NB4 (cell line): ENCODE data around the gene ASTN1.

Source experiments
- DNase-seq: peaks from one replicate; pipeline ENCODE4 v3.0.0; 2010; ENCODE audit warnings: low read depth
- H3K4me3 ChIP-seq: one replicate; pipeline ENCODE4 v1.5.1; 2011; ENCODE audit warnings: mild to moderate bottlenecking, low read depth, low read length, moderate library complexity
- CTCF ChIP-seq: IDR thresholded peaks from one replicate; pipeline ENCODE4 v1.5.1; 2012; ENCODE audit warnings: low read depth, low read length
- MYC ChIP-seq: IDR thresholded peaks from 2 replicates; pipeline ENCODE4 v1.6.1; 2011; ENCODE audit warnings: low read depth, low read length
- POLR2A ChIP-seq: IDR thresholded peaks from 2 replicates; pipeline ENCODE4 v1.6.1; 2011; ENCODE audit warnings: mild to moderate bottlenecking; ENCODE audit not compliant: insufficient read length; ENCODE audit errors: extremely low read depth
- TF ChIP-seq, protein P1 (sequence below): IDR thresholded peaks from 2 replicates; pipeline ENCODE4 v1.6.1; 2011; ENCODE audit warnings: low read depth, low read length

Gene ASTN1

DNA sequence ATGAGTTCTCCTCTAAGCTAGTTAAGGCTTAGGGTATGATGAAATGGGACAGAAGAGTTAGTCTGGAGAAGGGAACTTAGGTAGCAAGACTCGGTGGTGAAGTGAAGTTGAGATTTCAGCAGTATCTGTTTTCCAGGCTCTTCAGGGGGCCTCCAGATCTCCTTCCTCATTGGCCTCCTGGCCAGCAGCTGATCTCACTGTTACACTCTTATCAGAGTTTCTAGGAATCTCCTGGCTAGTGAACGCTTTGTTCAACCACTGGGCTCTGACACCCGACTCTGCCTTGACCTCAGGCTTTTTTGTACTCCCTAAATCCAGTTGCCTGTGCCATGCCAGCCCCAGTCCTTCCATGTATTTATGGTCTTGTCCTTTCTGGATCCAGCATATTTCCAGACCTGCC lies 311.0 kb downstream of the ASTN1 start:
- TF ChIP-seq CTCF (no peak), MYC (no peak), POLR2A (no peak)
- TF ChIP-seq, protein P1, sequence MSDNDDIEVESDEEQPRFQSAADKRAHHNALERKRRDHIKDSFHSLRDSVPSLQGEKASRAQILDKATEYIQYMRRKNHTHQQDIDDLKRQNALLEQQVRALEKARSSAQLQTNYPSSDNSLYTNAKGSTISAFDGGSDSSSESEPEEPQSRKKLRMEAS: no peak
- H3K4me3 ChIP-seq: no peak overlapping the region
- no peak for DNase-seq

- TF ChIP-seq, protein P1: no peak
- TF ChIP-seq CTCF: no peak
- no peak for TF ChIP-seq MYC
- no peak for DNase-seq
- H3K4me3 ChIP-seq: no peak overlapping the region
Measured at GRCh38 chr1:176852124-176852523, 312.4 kb downstream of the ASTN1 start.

DNA sequence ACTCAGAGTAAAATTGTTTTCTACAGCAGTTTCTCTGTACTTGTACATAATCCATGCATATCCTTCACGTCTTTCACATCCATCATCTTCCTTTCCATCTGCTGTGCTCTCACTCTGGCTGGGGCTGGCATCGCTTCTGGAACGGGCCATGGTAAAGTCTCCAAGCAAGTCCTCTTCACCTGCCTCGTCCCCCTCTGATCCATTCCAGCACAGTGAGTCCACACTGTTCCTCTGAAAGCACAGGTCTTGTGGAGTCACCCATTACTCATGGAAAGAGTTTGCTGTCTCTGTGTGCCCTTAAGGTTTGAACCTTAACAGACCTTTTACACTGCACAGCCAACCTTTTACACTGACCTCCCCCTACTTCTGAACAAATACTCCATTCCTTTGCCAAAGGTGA lies 313.6 kb downstream of the ASTN1 start:
- no peak overlapping the region for H3K4me3 ChIP-seq
- DNase-seq: no peak
- TF ChIP-seq MYC: no peak
- TF ChIP-seq, protein P1: no peak
- TF ChIP-seq CTCF: no peak
- TF ChIP-seq POLR2A: no peak

DNA sequence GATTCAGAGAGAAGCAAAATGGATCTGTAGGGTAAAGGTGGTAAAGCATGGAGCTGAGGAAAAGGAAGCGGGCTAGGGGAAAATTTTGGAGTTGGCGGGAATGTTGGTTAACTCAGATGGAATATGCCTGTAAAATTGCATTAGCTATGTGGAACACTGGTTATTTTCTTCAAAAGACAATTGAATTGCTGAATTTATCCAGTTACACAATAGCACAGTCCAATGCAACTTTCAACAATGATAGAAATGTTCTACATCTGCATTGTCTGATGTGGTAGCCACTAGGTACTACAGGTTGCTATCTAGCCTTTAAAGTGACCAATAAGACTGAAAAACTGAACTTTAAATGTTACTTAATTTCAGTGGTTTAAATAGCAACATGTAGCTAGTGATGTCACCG lies 315.2 kb downstream of the ASTN1 start:
- no peak for DNase-seq
- no peak overlapping the region for H3K4me3 ChIP-seq
- TF ChIP-seq MYC (no peak), CTCF (no peak), POLR2A (no peak)
- TF ChIP-seq, protein P1: no peak

- TF ChIP-seq, protein P1: no peak
- TF ChIP-seq CTCF (no peak), MYC (no peak), POLR2A (no peak)
- no peak overlapping the region for H3K4me3 ChIP-seq
- no peak for DNase-seq
Measured at GRCh38 chr1:176847052-176847451, 317.5 kb downstream of the ASTN1 start.
